GM21528 (cell line): Measurements from ENCODE around the gene PTPN5.
A peak's percentile ranks its signal among the peaks of the same experiment; 100 is the strongest.
"Not testable (repeated sequence)": the region's sequence is repeated elsewhere in the genome, so short reads cannot be mapped to it uniquely, and the experiment has no call there.

Experiments used
- ATAC-seq: cut with Tn5 transposase; IDR thresholded peaks from one replicate; pipeline ENCODE4 v1.9.1; 2021; ENCODE audit warnings: mild to moderate bottlenecking, moderate library complexity; ENCODE audit not compliant: unreplicated experiment, low FRiP score

PTPN5 gene

DNA sequence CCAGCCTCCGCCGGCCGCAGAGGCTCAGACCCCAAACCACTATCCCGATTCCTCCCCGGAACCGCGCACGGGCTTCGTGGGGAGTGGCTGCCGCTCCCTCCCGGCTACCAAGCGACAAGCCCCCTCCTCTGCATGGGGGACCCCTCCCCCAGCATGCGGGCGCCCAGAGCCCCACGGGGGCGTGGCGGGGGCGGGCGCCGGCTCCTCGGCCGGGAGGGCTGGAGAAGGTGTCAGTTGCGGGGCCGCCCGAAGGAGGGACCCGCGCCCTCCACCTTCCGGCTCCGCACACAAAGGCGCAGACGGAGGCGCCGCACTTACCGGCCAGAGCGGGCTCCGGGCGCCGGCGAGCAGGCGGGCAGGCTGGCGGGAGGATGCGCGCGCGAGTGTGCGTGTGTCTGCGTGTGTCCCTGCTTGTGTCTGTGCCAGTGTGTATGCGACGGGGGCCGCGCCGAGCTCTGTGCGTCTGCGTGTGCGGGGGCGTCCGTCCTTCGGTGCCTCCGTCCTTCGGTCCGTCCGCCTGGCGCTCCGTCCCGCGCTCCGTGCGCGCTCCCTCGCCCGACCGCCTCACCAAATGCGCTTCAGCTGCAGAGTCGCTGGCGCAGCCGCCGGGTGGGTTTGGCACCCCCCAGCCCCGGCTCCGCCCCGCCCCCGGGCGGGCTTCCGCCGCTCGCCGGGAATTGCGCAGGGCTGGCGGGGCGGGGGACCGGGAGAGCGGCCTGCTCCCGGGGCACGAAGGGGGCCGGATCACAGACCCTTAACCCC is at the start of gene PTPN5:
Gene PTPN5 (minus strand): TSS at position 592 of the 762 bp plus-strand sequence. CDS start 19,840 bp downstream, outside the sequence.
- ATAC-seq = no peak

DNA sequence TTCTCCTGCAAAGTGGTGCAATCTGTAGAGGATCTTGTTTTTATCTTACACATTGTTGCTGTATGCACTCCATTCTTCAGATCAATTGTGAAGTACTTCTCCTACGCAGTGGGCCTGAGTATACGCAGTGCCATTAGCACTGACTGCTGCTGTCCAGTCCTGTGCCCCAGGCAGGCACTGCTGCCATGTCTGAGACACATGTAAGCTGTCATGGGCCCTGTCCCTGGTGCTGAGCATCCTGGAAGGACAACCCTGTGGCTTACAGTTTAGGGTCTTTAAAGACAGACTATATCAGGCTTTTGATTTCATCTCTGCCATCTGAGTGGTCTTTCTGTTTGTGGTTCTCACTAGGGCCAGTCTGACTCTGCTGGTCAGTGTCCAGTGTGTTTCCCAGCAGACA is 44.8 kb upstream of the PTPN5 start:
- no peak for ATAC-seq

DNA sequence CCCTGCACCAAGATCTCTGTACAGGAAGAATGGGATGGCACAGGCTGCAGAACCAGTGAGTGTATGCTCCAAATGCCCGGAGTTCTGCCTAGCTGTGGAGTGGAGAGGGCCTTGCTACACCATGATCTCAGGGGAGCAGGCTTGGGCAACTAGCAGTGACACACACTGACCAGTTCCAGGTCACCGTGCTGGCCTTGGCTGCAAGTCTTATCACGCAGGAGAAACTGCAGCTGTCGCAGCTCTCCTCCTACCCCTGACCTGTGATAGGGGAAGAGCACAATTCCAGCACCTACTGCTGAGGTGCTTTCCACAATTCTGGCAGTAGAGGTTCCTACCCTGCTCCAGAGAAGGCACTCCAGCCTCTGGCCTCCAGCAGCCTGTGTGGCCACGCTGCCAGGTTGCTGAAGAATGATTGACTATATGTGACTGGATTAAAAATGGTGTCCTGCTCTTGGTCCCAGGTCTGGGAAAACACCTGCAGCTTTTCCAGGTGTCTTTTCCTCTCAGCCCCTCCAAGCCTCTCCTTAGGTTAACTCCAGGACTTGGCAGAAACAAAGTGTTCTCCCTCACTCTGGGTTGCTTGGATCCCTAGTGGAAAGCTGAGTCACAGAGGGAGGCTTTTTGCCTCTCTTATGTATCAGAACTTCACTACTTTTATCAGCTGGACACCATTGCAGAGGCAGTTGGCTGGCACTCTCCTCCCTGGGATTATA is 43.3 kb upstream of the PTPN5 start:
- ATAC-seq = no peak

DNA sequence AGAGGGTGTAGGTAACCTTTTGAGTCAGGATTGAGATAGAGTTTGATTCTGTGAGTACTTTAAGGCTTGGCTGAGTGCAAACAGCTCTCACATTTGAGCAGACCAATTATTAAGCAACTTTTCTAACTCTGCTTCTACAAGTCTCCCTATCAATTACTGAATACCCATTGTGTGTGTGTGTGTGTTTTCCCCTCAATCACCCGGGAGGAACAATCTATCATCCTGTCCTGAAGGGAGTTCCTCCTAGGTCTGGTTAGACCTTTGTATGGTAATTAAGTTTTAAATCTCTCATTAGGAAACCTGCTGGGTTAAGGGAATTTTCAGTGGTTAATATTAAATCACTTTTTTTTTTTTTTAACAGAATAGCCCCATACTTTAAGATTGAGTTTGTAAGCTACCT is 28.6 kb upstream of the PTPN5 start:
- ATAC-seq = not testable (repeated sequence)

DNA sequence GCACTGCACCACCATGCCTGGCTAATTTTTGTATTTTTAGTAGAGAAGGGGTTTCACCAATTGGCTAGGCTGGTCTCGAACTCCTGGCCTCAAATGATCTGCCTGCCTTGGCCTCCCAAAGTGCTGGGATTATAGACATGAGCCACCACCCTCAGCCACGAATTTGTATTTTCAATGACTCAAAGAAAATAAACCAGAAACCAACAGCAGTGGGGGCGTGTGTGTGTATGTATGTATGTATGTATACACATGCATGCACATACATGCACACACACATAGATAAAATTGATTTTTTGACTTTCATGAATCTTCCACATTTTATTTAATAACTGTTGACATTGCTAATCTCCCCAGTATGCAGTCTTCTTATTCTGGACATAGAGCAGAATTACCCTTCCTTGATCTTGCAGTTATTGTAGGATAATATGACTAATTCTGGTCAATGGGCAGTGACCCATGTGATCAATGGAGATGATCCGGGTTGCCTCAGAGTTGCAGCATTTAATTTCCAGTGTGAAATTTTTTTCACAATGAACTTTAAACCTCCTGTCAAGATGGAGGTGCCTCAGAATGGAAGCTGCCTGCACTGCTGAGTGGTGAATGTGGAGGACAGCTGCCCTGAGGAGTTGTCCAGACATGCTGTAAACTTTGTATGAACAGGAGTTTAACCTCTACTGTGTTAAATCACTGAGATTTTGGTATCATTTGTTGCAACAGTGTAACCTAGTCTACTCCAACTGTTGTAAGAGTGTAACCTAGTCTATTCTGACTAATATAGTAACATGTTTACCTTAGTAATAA is 12.8 kb upstream of the PTPN5 start:
- no peak for ATAC-seq

DNA sequence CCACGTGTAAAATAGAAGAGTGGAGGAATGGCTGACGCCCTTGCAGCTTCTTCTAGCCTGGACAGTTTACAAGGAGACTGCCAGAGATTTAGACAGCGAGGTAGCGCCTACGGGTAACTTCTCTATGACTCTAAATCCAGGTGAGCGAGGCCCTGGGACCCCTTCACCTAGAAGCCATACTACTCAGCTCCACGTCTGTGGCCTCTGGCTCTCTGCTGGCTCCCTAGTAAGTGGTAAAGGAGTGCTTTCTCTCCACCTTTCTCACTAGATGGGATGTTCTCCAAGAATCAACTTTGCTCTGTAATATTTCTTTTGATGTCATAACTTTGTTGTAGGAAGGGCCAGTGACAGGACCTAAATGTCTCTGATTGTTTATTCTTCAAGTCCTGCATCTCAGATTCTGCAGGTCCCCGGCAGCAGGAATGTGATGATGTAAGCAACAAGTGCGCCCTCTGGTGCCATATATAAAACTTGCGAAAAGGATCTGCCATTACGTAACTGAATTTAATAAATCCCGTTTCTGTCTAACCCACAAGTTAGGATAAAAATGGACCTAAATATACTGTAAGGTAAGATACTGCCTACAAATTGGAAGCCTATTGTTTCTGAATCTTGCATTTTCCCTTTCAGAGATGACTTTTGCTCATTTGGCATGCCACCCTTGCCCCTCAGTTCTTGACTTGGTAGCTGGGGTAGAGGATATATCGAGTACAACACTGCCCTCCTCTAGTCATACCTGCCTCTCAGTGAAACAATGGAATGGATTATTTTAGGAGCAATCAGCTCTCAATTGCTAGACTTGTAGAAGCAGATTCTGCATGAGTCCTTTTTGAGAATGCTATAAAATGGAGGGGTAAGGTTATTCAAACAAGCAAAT is 11.0 kb upstream of the PTPN5 start:
- no peak for ATAC-seq

DNA sequence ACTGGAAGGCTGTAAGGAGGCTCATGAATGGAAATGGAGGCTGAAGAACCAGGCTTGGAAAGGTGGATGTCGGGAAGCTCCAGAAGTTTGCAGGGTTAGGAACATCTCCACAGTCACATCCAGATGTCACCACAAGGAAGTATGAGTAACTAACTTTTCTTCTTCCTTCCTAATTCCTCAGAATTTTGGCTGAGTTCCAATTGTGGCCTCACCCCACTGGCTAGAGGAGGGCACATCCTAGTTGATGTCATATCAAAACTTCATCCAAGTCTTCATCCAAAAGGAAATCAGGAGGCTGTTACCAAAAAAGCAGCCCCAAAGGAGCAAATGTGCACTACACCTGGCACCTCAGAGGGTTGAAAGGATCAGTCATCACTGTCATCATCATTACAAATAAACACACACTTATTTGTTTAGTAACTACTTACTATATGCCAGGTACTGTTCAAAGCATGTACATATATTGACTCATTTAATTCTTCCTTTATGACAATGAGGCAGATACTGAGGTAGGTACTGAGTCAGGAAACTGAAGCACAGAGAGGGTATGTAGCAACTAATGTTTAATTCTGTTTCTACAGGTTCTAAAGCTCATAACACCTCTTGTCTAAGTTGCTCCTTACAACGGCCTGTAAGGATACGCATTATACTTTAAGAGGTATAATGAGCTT is 7.3 kb upstream of the PTPN5 start:
- ATAC-seq = no peak

DNA sequence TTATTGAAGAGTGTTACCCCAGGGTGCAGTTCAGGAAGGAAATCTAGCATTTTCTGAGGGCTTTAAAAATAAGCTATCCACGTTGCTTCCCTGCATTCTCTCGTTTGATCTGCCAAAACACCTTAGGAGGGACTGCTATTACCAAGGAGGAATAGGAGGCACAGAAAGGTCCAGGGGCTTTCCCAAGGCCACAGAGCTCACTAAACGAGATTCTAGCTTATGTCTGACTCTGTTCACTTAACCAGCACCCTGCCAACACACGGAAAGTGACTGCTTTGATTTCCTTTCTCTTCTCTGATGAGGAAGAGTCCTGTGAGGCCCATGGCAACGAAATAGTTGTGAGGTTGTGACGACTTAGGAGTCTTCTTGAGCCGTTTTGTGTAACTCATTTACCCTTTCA is 3.4 kb upstream of the PTPN5 start:
- no peak for ATAC-seq

DNA sequence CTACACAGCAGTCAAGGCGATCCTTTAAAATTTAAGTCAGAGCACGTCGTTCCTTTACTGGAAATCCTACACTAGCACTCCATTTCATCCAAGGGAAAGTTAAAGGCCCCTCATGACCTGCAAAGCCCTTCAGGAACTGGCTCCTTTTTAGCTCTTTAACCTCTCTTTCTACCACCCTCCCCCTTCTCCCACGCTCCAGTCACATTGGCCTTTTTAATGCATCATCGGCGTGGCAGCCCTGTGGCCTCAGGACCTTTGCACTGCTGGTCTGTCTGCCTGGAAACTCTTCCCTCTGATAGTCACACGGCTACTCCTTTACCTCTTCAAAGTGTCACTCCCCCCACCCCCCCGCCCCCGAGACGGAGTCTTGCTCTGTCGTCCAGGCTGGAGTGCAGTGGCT is 1.2 kb upstream of the PTPN5 start:
- ATAC-seq = no peak

DNA sequence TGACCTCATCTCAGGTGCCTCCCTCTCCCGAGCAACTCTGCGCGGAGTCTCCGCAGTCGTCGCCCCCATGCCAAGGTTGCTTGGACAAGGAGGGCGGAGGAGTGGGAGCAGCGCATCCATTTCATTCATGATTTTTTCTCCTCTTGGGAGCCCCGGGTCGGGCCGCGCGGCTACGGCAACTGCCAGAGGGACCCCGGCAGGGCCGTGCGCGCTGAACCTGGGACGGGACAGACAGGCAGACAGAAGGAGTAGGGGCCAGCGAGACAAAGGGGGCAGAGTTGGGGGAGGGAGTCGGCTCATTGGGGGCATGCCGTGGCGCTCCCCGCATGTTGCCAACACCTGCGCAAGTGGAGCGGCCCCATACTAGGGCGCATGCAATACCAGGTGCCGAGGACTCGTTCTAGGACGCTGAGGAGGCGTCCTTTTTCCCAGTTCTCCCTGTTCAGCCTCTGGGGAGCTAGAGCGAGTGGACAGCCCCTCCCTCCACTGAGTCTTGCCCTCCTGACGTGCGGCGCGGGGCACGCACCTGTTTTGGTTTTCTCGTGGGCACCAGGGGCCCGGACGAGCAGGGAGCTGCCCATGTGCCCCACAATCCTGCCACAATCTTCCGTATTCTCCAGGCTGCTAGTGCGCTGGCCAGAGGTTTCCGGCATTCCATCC is 501 bp upstream of the PTPN5 start:
- ATAC-seq = no peak

DNA sequence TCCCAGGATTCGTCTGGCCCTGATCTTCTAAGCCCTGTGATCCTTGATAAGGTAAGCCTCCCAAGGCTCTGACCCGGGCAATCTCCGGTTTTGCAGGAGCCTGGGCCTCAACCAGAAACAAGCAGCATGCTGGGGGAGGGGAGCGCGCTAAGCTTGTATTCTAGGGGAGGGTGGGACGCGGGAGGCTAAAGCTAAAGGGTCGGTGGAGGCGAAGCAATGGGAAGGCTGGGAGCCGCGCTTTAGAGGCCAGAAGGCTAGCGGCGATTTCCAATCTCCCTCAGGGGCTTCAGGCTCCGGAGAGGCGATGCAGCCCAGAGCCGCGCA is 753 bp downstream of the PTPN5 start:
- no peak for ATAC-seq

DNA sequence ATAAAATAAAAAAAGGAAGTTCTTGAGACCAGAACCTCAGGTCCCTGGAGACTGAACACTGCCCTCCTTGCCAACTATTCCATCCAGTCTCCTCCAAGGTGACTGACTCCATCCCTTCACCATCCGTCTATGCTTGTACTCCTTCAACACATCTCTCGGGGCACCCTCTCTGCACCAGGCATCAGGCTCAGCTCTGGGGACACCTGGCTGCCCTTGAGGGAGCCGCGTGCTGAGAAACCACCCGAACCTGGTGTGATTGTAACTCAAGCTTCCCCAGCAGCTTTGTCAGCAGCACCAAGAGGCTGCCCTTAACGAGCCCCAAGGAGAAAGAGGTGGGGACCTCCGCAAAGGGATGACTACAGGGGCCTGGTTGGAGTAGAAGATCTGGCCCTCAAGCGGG is 1.7 kb downstream of the PTPN5 start:
- ATAC-seq = no peak

DNA sequence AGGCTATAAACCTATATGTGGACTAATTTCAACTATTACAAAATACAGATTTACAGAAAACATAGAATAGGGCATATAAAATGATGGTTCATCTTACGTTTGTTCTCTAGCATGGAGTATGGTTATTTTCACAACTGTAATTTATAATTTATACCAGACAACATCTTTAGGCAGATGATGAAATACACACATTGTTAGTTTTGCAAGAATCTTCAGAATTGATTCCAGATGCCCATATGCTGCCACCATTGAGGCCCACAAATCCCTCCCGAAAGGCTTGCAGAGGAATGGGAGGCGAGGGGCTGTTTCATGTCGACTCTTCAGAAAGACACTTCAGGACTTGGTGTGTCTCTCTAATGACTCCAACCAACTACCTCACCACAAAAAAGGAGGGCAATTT is 6.2 kb downstream of the PTPN5 start:
- no peak for ATAC-seq

DNA sequence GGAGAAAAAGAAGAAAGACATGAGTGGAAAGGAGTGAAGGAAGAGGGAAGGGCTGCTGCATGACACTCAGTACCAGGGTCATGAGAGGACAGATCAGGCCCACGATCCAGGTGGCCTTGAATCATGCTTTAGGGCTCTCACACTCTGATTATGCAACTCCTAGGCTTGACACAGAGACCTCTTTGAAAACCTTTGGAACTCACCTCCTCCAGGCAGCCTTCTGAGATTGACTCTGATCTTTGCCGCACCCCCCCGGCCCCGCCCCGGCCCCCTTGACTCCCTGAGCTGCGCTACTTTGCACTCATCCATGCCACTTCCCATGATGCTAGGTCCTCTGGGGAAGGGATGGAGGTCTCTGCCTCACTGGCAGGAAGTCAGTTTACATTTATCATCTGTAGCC is 10.7 kb downstream of the PTPN5 start:
- ATAC-seq = no peak

DNA sequence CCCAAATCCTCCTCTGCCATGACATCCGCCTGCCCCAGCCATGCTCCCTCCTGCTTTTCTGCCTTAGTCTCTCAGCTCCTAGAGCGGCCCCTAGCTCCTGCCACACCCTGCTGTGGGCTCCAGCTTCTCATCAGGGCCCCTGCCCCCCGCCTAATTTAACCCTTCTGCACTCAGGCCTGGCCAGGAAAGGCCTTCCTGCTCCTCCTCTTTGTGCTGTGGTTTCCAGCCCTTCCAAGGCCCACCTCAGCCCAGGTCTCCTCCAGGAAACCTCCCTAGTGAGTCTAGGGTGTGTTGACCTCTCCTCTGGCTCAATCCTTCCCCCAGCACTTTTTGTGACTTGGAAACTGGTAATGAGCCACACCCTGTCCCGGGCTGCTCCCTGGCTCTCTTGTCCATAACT is 11.3 kb downstream of the PTPN5 start:
- no peak for ATAC-seq

DNA sequence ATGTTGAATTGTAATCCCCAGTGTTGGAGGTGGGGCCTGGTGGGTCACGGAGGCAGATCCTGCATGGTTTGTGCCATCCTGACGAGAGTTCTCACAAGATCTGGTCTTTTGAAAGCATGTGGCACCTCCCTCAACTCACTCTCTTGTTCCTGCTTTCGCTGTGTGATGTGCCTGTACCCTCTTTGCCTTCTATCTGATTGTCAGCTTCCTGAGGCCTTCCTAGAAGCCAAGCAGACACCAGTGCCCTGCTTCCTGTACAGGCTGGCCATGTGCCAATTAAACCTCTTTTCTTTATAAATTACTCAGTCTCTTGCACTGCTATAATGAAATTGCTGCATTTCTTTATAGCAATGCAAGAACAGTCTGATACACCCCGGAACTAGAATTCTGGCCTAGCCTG is 13.1 kb downstream of the PTPN5 start:
- ATAC-seq = no peak

DNA sequence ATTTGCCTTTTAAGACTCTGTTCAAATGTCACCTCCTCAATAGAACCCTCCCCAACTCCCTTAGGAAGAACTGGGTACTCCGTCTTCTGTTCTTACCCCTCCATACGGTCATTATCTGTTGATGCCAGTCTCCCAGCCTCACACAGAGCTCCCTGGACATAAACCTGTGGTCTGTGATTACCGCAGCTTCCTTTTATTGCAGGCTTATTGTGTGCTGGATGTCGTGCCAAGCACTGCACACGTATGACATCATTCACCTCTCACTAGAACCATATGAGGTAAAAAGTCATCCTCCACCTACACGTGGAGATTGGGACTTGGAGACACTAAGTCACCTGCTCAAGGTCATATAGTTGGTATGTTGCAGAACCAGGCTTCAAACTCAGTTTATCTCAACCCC is 15.3 kb downstream of the PTPN5 start:
- ATAC-seq = no peak

DNA sequence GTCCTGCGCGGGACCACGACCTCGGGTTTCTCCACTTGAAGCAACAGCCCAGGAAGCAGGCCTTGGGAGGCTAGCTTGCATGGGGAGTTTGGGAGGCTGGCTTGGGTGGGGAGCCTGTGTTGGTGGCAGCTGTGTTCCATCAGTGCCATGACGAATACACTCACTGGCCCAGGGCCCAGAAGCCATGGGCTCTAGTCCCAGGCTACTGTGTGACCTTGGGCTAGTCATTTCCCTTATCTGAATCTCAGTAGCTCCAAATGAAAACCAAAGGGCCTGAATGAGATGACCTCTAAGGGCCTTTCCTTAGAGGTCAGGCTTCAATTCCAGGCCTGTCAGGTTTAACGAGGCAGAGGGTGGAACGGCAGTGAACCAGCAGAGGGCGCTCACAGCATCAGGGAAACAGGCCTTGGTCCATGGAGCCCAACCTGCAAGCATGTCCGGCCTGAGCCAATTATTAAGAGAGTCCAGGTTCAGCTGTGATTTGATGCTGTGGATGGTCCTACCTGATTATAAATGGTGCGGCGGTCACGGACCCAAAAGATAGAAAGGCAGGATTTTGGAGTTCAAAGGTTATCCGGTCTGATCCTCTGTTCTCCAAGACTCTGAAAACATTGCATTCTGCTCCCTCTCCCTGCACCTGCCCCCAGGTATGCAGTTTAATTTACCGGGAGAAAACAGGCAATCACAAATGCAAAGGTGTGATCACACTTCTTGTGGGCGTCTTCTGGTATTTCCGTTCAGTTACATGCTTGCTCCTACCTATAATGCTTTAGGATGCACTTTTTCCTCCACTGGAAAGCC is 15.9 kb downstream of the PTPN5 start:
- peak; percentile 70 for ATAC-seq

DNA sequence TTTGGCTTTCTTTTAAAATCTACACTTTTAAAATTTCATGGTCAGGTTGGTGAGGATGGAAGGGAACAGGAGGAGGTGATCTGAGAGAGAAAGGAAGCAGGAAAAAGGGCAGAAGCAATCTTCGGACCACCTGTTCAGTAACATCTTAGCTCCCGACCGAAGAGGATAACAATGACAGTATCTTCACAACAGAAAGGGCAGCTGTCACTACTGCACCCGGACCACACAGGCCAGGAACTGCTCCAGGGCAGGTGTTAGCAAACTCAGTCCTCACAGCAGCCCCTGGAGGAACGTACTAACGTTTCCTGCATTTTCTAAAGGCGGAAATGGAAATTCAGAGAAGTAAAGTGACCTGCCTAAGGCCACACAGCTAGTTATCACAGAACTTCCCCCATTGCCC is 16.8 kb downstream of the PTPN5 start:
- no peak for ATAC-seq
